ENCODE results near the gene DSCAM.

DNA sequence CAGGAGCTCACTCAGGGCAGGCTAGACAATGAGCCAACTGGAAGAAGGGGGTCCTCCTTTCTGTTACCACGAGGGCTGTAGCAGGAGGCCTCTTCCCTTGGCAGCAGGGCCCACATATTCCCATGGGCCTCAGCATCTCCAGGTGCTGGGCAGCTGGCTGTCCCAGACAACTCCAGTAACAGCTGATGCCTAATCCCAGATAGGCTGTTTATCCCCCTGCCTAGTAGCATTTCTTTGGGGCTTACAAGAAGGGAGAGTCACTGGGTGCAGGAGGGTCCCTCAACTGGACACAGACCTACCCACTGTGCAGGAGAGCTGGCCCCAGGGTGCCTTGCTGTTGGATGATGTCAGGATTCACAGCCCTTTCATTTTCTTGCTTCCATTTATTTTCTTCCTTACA is 278.2 kb downstream of the DSCAM start:
- no peak for TF ChIP-seq SIN3A (IDR thresholded peaks at IDR 0.05; ENCODE audit: borderline replicate concordance, insufficient read depth, low read length)
- TF ChIP-seq POLR2AphosphoS5 (IDR thresholded peaks at IDR 0.05; ENCODE audit: low read depth, low read length), result no peak
- no peak for TF ChIP-seq FOXP2 (optimal IDR thresholded peaks at IDR 0.05; ENCODE audit: borderline replicate concordance, extremely low read depth, extremely low read length, insufficient read depth)
- TF ChIP-seq TAF1 (IDR thresholded peaks at IDR 0.05; ENCODE audit: borderline replicate concordance, insufficient read depth, low read length), result no peak
- no peak for TF ChIP-seq REST (IDR thresholded peaks at IDR 0.05; ENCODE audit: insufficient read depth in 1 of 2, low read depth in 2 of 2, low read length in 2 of 2)

Data from PFSK-1 (cell line).